GM18517 (cell line): Measurements from ENCODE around the gene EVA1A.

Experiments used
- ATAC-seq: cut with Tn5 transposase; IDR thresholded peaks from one replicate; pipeline ENCODE4 v1.9.1; 2021; ENCODE audit warnings: mild to moderate bottlenecking, moderate library complexity; ENCODE audit not compliant: unreplicated experiment

EVA1A gene

DNA sequence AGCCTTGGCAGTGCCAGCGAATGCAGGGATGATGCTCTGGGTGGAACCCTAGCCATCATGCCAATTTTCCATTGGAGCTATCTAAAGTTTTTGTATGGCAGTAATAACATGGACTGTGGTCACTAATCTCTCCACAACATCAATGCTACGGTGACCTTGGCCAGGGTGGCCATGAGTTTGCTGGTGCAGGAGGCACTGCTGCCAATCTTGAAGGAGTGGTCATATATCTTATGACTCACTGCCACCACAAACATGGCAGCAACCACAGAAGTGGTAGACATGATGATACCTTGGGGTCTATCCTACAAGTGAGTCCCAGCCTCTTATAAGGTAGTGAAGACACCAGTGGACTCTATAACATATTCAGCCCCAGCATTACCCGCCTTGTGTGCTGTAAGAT lies 104.6 kb downstream of the EVA1A start:
- no peak for ATAC-seq

DNA sequence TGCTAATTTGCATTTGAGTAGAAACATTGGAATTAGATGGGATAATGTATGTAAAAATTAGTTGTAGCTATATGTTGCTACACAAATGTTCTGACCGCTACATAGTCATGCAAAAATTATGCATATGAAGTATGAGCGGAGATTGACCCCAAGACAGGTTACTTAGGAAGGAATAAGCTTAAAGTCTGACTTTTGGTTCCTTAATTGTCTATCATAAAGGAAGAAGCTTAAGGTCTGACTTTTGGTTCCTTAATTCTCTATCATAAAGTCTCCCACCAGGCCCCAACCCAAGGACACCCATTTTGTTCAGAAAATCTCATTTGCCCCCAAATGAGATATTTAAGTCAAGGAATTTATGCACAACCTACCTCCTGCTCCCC lies 106.5 kb downstream of the EVA1A start:
- ATAC-seq, result no peak

DNA sequence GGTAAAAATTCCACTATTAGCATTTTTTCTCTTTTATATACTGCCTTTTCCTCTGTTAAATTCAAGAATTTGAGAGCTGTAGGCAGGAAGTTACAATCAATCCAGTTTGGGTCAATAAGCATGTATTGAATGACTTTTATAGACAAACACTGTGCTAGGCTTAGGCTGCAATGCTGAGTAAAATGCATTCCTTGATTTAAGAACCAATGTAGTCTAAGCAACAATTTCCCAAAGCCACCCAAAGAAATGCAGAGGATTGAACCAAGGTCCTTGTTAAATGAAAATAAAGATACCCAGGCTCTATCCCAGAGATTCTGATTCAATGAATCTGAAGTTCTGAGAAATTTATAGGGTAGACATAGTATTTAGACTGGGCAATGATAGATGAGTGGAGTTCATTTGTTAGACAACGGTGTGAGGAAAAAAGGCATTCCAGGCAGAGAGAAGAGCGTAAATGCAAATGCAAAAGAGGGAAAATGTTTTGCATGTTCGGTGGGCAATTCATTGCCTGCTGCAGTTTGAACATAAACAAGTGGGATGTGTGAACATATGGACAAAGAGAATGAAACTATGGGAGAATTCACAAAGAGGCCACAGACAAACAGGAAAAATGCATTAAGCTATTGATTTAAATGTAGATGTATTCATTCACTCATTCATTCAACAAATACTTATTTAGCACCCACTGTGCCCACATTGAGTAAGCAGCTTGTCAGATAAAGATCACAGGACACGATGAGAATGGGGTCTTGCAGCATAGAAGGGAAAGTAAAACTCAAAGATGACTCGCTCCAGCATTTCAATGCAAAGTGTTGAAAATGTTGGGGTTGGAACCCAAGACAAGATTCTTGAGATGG lies 107.1 kb downstream of the EVA1A start:
- ATAC-seq, result no peak

DNA sequence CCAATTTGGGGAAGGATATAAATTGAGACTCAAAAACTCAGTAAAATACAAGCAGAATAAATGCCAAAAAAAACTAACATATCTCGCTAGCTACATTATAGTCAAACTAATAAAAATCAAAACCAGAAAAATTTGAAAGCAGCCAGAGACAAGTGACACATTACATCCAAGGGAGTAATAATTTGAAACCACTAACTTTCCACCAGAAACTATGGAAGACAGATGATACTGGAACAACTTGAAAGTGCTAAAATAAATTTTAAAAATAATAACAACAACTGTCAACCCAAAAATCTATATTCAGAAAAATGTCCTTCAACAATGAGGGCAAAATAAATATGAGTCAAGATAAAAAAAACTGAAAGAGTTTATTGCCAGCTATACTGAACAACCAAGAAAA lies 110.7 kb downstream of the EVA1A start:
- ATAC-seq, result no peak

DNA sequence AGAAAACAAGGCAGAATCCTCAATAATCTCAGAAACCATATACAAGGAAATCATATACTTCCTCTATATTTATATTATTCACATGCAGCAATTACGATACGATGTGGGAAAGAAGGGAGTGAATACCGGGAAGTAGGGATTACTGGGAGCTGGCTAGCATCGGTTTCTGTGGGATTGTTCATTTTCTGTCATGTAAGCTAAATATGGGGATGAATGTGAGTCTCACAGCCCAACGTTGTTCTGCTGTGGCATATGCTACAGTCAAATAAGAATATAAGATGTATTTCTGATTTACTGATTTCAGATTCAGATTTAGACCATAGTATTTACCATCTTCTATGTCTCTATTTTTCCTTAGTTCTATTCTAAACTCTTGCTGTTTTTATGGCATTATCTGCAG lies 113.6 kb downstream of the EVA1A start:
- ATAC-seq, result no peak
